Hematopoietic multipotent progenitor cell treated with erythropoietin and hydrocortisone succinate and interleukin-3 and kit ligand, for 17 days (in vitro differentiated cells): ENCODE results near the gene FBRSL1.
A peak's percentile ranks its signal among the peaks of the same experiment; 100 is the strongest.

Experiments
- DNase-seq: peaks from one replicate; pipeline ENCODE4 v3.0.0-alpha.2; 2015; ENCODE audit warnings: low spot score

Gene FBRSL1

GRCh38 chr12:132511516-132512196 is 21.7 kb downstream of the FBRSL1 start:
- no peak for DNase-seq

GRCh38 chr12:132512197-132513069 is 22.5 kb downstream of the FBRSL1 start:
- no peak for DNase-seq

GRCh38 chr12:132513070-132513398 is 23.1 kb downstream of the FBRSL1 start:
- no peak for DNase-seq

- no peak for DNase-seq
These were observed 23.6 kb downstream of the FBRSL1 start for GRCh38 chr12:132513458-132514135.

GRCh38 chr12:132514216-132514820 is 24.4 kb downstream of the FBRSL1 start:
- no peak for DNase-seq

GRCh38 chr12:132514838-132515237 is 24.9 kb downstream of the FBRSL1 start:
- no peak for DNase-seq

- DNase-seq, result no peak
These were observed 26.4 kb downstream of the FBRSL1 start for GRCh38 chr12:132516095-132517012.

- no peak for DNase-seq
These were observed 27.2 kb downstream of the FBRSL1 start for GRCh38 chr12:132517013-132517739.

- no peak for DNase-seq
These were observed 27.8 kb downstream of the FBRSL1 start for GRCh38 chr12:132517740-132518100.

- DNase-seq, result no peak
These were observed 28.5 kb downstream of the FBRSL1 start for GRCh38 chr12:132518354-132518992.

GRCh38 chr12:132520421-132521199 is 30.7 kb downstream of the FBRSL1 start:
- no peak for DNase-seq

GRCh38 chr12:132521200-132521580 is 31.2 kb downstream of the FBRSL1 start:
- no peak for DNase-seq

GRCh38 chr12:132521712-132522292 is 31.9 kb downstream of the FBRSL1 start:
- no peak for DNase-seq

GRCh38 chr12:132522592-132523380 is 32.8 kb downstream of the FBRSL1 start:
- no peak for DNase-seq

GRCh38 chr12:132523576-132524331 is 33.8 kb downstream of the FBRSL1 start:
- DNase-seq, result peak; percentile 57

- DNase-seq, result no peak
These were observed 34.5 kb downstream of the FBRSL1 start for GRCh38 chr12:132524405-132524804.

GRCh38 chr12:132525011-132525832 is 35.3 kb downstream of the FBRSL1 start:
- no peak for DNase-seq
